Upper lobe of left lung (tissue), 4 donors: ENCODE data around the gene NUP214.

Source experiments
- POLR2AphosphoS5 ChIP-seq, 2 donors: sonication (generic); formaldehyde crosslinking; IDR thresholded peaks; one replicate each; pipeline ENCODE4 v1.5.1; 2017; ENCODE audit warnings: antibody characterized with exemption in 2 of 2
- TF ChIP-seq, protein P1 (sequence below), 6 experiments: fragments of 450-650 bp in 4 of 6; fragments of 200-600 bp in 2 of 6; sonication (generic) in 2 of 6; IDR thresholded peaks; one replicate each; pipeline ENCODE4 v1.5.1; 2016 to 2019; ENCODE audit warnings: antibody characterized with exemption in 6 of 6

DNA sequence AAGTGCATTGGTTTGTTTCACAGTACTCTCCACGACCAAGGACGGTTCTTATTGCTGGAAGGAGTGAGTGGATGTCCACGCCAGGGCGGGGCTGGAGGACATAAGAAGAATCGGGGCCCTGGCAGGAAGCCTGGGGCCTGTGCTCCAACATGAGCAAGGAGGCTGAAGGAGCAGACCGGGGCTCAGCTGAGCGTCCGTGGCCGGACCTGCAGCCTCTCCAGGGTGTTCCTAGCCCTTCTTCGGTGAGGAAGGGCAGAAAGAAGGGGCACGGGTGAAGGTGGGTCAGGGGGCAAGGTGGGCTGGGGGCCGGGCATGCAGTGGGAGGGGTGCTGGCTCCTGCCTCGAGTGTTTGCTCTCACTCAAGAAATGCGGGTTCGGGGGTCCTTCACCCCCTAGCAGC is 132.8 kb downstream of the NUP214 start:
- TF ChIP-seq, protein P1, sequence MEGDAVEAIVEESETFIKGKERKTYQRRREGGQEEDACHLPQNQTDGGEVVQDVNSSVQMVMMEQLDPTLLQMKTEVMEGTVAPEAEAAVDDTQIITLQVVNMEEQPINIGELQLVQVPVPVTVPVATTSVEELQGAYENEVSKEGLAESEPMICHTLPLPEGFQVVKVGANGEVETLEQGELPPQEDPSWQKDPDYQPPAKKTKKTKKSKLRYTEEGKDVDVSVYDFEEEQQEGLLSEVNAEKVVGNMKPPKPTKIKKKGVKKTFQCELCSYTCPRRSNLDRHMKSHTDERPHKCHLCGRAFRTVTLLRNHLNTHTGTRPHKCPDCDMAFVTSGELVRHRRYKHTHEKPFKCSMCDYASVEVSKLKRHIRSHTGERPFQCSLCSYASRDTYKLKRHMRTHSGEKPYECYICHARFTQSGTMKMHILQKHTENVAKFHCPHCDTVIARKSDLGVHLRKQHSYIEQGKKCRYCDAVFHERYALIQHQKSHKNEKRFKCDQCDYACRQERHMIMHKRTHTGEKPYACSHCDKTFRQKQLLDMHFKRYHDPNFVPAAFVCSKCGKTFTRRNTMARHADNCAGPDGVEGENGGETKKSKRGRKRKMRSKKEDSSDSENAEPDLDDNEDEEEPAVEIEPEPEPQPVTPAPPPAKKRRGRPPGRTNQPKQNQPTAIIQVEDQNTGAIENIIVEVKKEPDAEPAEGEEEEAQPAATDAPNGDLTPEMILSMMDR (IDR thresholded peaks at IDR 0.05): no peak
- no peak for TF ChIP-seq POLR2AphosphoS5 (IDR thresholded peaks at IDR 0.05)
